HCT116 (cell line): ENCODE measurements around the gene KCNC2. TPM values are rescaled to one million over a fixed set of nuclear protein-coding genes. Genes with fewer than 3 reads are reported as not detected.

Source experiments
- ATAC-seq: fragments of 200-7000 bp; cut with Tn5 transposase; 2 replicates; pipeline ENCODE4 v1.9.1; 2020; ENCODE audit warnings: mild to moderate bottlenecking, moderate library complexity
- BruUV-seq: library from RNA; stranded (reverse); fragments of 400-500 nt; replicated peaks from 2 replicates; lab custom pipeline; 2021; lab: Mats Ljungman, UMichigan
- CTCF ChIA-PET: fragments of 300-600 bp; sonication (Branson Sonifier 250); formaldehyde crosslinking; loops from one replicate; lab custom pipeline; 2021; ENCODE audit warnings: antibody characterized with exemption; lab: Charles Lee
- POLR2A ChIA-PET: fragments of 300-600, 350-600 bp; sonication (Branson Sonifier 250); formaldehyde crosslinking; loops from one replicate; lab custom pipeline; 2021; ENCODE audit warnings: antibody characterized with exemption; lab: Charles Lee
- RAD21 ChIA-PET, 2 experiments: fragments of 300-600 bp; sonication (Branson Sonifier 250); formaldehyde crosslinking; loops; one replicate each; lab custom pipeline; 2023; ENCODE audit warnings: low total read pairs in 2 of 2; ENCODE audit not compliant: uncharacterized antibody in 2 of 2, unreplicated experiment in 2 of 2, low non-redundant PET in 1 of 2; lab: Charles Lee
- DNase-seq: peaks from one replicate; pipeline ENCODE4 v3.0.0-alpha.2; 2010; ENCODE audit warnings: low read depth, low spot score
- H2AFZ ChIP-seq: fragments of 200-600 bp; shearing (Covaris generic), sonication (generic); 2 replicates; pipeline ENCODE4 v1.6.1; 2017; ENCODE audit warnings: low read depth, mixed run types, mixed read lengths, antibody characterized with exemption, low read length; ENCODE audit not compliant: poor library complexity, severe bottlenecking
- H3K27ac ChIP-seq: 2 replicates; pipeline ENCODE4 v1.5.1; 2012; ENCODE audit warnings: low read depth, low read length
- H3K27me3 ChIP-seq: fragments of 200-600 bp; sonication (generic); 2 replicates; pipeline ENCODE4 v1.6.1; 2016; ENCODE audit warnings: mixed run types, low read length, mixed read lengths; ENCODE audit not compliant: insufficient read depth
- H3K36me3 ChIP-seq, 2 experiments: fragments of 200-500 bp in 1 of 2; fragments of 200-600 bp in 1 of 2; sonication (Bioruptor generic) in 1 of 2; sonication (generic) in 1 of 2; 2 replicates each; pipeline versions ENCODE4 v1.5.1 to v1.6.1; 2014 to 2016; ENCODE audit warnings: low read length in 2 of 2, inconsistent platforms in 1 of 2, mixed read lengths in 1 of 2, mixed run types in 1 of 2; ENCODE audit not compliant: insufficient read depth in 2 of 2, control insufficient read depth in 1 of 2
- H3K4me1 ChIP-seq, 2 experiments: fragments of 200-600 bp in 1 of 2; sonication (generic) in 1 of 2; 2 replicates each; pipeline versions ENCODE4 v1.5.1 to v1.6.1; 2012 to 2017; ENCODE audit warnings: low read length in 2 of 2, inconsistent platforms in 1 of 2, mild to moderate bottlenecking in 1 of 2, mixed read lengths in 1 of 2, mixed run types in 1 of 2, moderate library complexity in 1 of 2; ENCODE audit not compliant: insufficient read depth in 2 of 2, control insufficient read depth in 1 of 2
- H3K4me2 ChIP-seq: fragments of 200-600 bp; sonication (generic); 2 replicates; pipeline ENCODE4 v1.6.1; 2017; ENCODE audit warnings: mixed run types, low read length, mixed read lengths
- H3K4me3 ChIP-seq, 2 experiments: fragments of 200-600 bp in 1 of 2; sonication (generic) in 1 of 2; replicated peaks in 1 of 2; 2 replicates each; pipeline ENCODE4 v1.5.1; 2011 to 2016; ENCODE audit warnings: low read length in 2 of 2, control low read depth in 1 of 2, low read depth in 1 of 2, mild to moderate bottlenecking in 1 of 2, mixed read lengths in 1 of 2, mixed run types in 1 of 2
- H3K79me2 ChIP-seq: fragments of 200-600 bp; sonication (generic); 2 replicates; pipeline ENCODE4 v1.6.1; 2017; ENCODE audit warnings: mild to moderate bottlenecking, mixed run types, low read length, moderate library complexity, mixed read lengths; ENCODE audit not compliant: insufficient read depth
- H3K9ac ChIP-seq: fragments of 200-600 bp; sonication (generic); 2 replicates; pipeline ENCODE4 v1.6.1; 2016; ENCODE audit warnings: low read length, mixed read lengths
- H3K9me2 ChIP-seq: fragments of 200-600 bp; sonication (generic), shearing (Covaris generic); 2 replicates; pipeline ENCODE4 v1.6.1; 2017; ENCODE audit warnings: mixed run types, mild to moderate bottlenecking, moderate library complexity; ENCODE audit not compliant: insufficient read depth
- H3K9me3 ChIP-seq, 2 experiments: fragments of 200-500 bp in 1 of 2; fragments of 200-600 bp in 1 of 2; sonication (Bioruptor generic) in 1 of 2; sonication (generic) in 1 of 2; 2 replicates each; pipeline ENCODE4 v1.6.1; 2014 to 2017; ENCODE audit warnings: low read length in 2 of 2, mixed read lengths in 2 of 2, inconsistent platforms in 1 of 2, low read depth in 1 of 2, mild to moderate bottlenecking in 1 of 2, mixed run types in 1 of 2, moderate library complexity in 1 of 2; ENCODE audit not compliant: control insufficient read depth in 1 of 2, insufficient read depth in 1 of 2
- H4K20me1 ChIP-seq: fragments of 200-600 bp; sonication (generic), shearing (Covaris generic); 2 replicates; pipeline ENCODE4 v1.6.1; 2017; ENCODE audit warnings: mixed run types, mild to moderate bottlenecking, moderate library complexity; ENCODE audit not compliant: insufficient read depth
- CBX3 ChIP-seq: IDR thresholded peaks from 2 replicates; pipeline ENCODE4 v1.6.1; 2012; ENCODE audit warnings: low read depth
- CEBPB ChIP-seq: IDR thresholded peaks from 2 replicates; pipeline ENCODE4 v1.6.1; 2012; ENCODE audit warnings: low read depth
- CTCF ChIP-seq, 3 experiments: fragments of 200-600 bp in 1 of 3; sonication (generic) in 1 of 3; IDR thresholded peaks in 2 of 3; conservative IDR thresholded peaks in 1 of 3; 2 replicates each; pipeline ENCODE4 v1.5.1; 2012 to 2017; ENCODE audit warnings: low read depth in 2 of 3, low read length in 2 of 3, antibody characterized with exemption in 1 of 3, borderline replicate concordance in 1 of 3, control low read depth in 1 of 3, mild to moderate bottlenecking in 1 of 3, mixed read lengths in 1 of 3, mixed run types in 1 of 3, moderate library complexity in 1 of 3; ENCODE audit not compliant: insufficient read depth in 1 of 3
- EGR1 ChIP-seq: IDR thresholded peaks from 2 replicates; pipeline ENCODE4 v1.6.1; 2012; ENCODE audit warnings: low read depth
- EZH2 ChIP-seq: fragments of 200-600 bp; sonication (generic); IDR thresholded peaks from 2 replicates; pipeline ENCODE4 v1.6.1; 2017; ENCODE audit warnings: antibody characterized with exemption, mixed run types
- FOSL1 ChIP-seq: IDR thresholded peaks from 2 replicates; pipeline ENCODE4 v1.6.1; 2012; ENCODE audit warnings: low read depth
- JUND ChIP-seq: IDR thresholded peaks from 2 replicates; pipeline ENCODE4 v1.6.1; 2012
- POLR2A ChIP-seq: IDR thresholded peaks from 2 replicates; pipeline ENCODE4 v1.7.0; 2011; ENCODE audit warnings: borderline replicate concordance; ENCODE audit not compliant: insufficient read depth, insufficient read length; ENCODE audit errors: extremely low read depth
- POLR2AphosphoS5 ChIP-seq: IDR thresholded peaks from 2 replicates; pipeline ENCODE4 v1.6.1; 2011; ENCODE audit warnings: mild to moderate bottlenecking, low read depth, low read length, moderate library complexity
- SP1 ChIP-seq: IDR thresholded peaks from 2 replicates; pipeline ENCODE4 v1.6.1; 2012; ENCODE audit warnings: low read depth
- SRF ChIP-seq: IDR thresholded peaks from 2 replicates; pipeline ENCODE4 v1.6.1; 2012; ENCODE audit warnings: low read depth
- TCF7L2 ChIP-seq: IDR thresholded peaks from 2 replicates; pipeline ENCODE4 v1.7.0; 2011; ENCODE audit warnings: borderline replicate concordance, inconsistent platforms; ENCODE audit not compliant: insufficient read depth, insufficient read length; ENCODE audit errors: extremely low read depth
- ZFX ChIP-seq: fragments of 450-650 bp; IDR thresholded peaks from 2 replicates; pipeline ENCODE4 v1.6.1; 2017
- intact Hi-C: fragments of 100-400 bp; cut with micrococcal nuclease; formaldehyde crosslinking; loops from 2 replicates; pipeline ENCODE4 v1.10.0; 2022
- total RNA-seq: library from RNA; stranded (reverse); gene quantifications from one replicate; pipeline ENCODE4 v1.2.1, GENCODE V29; 2021; ENCODE audit not compliant: unreplicated experiment
- TF ChIP-seq, protein P1 (sequence below): IDR thresholded peaks from 2 replicates; pipeline ENCODE4 v1.6.1; 2012
- TF ChIP-seq, protein P2 (sequence below): IDR thresholded peaks from 2 replicates; pipeline ENCODE4 v1.6.1; 2011; ENCODE audit warnings: mild to moderate bottlenecking, low read length, moderate library complexity; ENCODE audit not compliant: insufficient replicate concordance; ENCODE audit errors: extremely low read depth
- TF ChIP-seq, protein P3 (sequence below): IDR thresholded peaks from 2 replicates; pipeline ENCODE4 v1.6.1; 2012

KCNC2 gene
- total RNA-seq, 1 experiment from 2014 or later, result not detected

GRCh38 chr12:75081305-75081704 lies 128.3 kb downstream of the KCNC2 start:
- no peak for ATAC-seq
- DNase-seq, result no peak
- Histone ChIP-seq H3K27me3 (no peaks in the 10 kb centered on the region), H3K9me2 (no peaks in the 10 kb centered on the region), H3K4me1 (no peaks in the 10 kb centered on the region), H3K79me2 (no peaks in the 10 kb centered on the region), H3K9ac (no peak overlapping the region), H3K9me3 (no peaks in the 10 kb centered on the region), H3K27ac (no peak overlapping the region), H3K4me3 (no peak overlapping the region)
- CTCF ChIA-PET, result no interaction called here
- POLR2A ChIA-PET, result no interaction called here
- intact Hi-C loops, result loop anchor here (10.0 kb wide), 2 partner anchors 277 to 387 kb away; no protein-coding TSS in a partner anchor
- RAD21 ChIA-PET, result no interaction called here
- no TSS peak for BruUV-seq
- no peak for TF ChIP-seq TCF7L2
- TF ChIP-seq, protein P1, sequence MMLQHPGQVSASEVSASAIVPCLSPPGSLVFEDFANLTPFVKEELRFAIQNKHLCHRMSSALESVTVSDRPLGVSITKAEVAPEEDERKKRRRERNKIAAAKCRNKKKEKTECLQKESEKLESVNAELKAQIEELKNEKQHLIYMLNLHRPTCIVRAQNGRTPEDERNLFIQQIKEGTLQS, result no peak
- no peak for TF ChIP-seq CEBPB
- no peak for TF ChIP-seq EZH2
- no peak for TF ChIP-seq EGR1
- TF ChIP-seq, protein P2, sequence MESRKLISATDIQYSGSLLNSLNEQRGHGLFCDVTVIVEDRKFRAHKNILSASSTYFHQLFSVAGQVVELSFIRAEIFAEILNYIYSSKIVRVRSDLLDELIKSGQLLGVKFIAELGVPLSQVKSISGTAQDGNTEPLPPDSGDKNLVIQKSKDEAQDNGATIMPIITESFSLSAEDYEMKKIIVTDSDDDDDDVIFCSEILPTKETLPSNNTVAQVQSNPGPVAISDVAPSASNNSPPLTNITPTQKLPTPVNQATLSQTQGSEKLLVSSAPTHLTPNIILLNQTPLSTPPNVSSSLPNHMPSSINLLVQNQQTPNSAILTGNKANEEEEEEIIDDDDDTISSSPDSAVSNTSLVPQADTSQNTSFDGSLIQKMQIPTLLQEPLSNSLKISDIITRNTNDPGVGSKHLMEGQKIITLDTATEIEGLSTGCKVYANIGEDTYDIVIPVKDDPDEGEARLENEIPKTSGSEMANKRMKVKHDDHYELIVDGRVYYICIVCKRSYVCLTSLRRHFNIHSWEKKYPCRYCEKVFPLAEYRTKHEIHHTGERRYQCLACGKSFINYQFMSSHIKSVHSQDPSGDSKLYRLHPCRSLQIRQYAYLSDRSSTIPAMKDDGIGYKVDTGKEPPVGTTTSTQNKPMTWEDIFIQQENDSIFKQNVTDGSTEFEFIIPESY, result no peak
- no peak for TF ChIP-seq CTCF (IDR thresholded peaks at IDR 0.05 in 2 of 3, conservative IDR thresholded peaks at IDR 0.05 in 1 of 3; ENCODE audit: borderline replicate concordance in 1 of 3, insufficient read depth in 1 of 3, low read depth in 2 of 3, low read length in 2 of 3)
- no peak for TF ChIP-seq SRF
- TF ChIP-seq, protein P3, sequence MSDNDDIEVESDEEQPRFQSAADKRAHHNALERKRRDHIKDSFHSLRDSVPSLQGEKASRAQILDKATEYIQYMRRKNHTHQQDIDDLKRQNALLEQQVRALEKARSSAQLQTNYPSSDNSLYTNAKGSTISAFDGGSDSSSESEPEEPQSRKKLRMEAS, result no peak
- no peak for TF ChIP-seq SP1
- TF ChIP-seq FOSL1, result no peak
- no peak for TF ChIP-seq ZFX
- TF ChIP-seq POLR2AphosphoS5, result no peak
- no peak for TF ChIP-seq JUND
- TF ChIP-seq CBX3, result no peak
- TF ChIP-seq POLR2A, result no peak
- TF ChIP-seq, all 23 proteins: peak for 0
- no peak overlapping the region for H2AFZ ChIP-seq
- H3K36me3 ChIP-seq, result no peaks in the 10 kb centered on the region
- H3K4me2 ChIP-seq, result no peak overlapping the region
- no peaks in the 10 kb centered on the region for H4K20me1 ChIP-seq
